ENCODE data around the gene MYL5. TPM values are rescaled to one million over a fixed set of nuclear protein-coding genes. Genes with fewer than 3 reads are reported as not detected.
"Not testable (repeated sequence)": the region's sequence is repeated elsewhere in the genome, so short reads cannot be mapped to it uniquely, and the experiment has no call there.

Gene MYL5
- polyA plus RNA-seq, 2 of the 4 experiments (the other 2 are of a cell fraction) = 8.0 to 8.3 TPM

- no peak for FAIRE-seq
Measured at GRCh38 chr4:633976-634598, 40.3 kb upstream of the MYL5 start.

GRCh38 chr4:634599-634985, 39.8 kb upstream of the MYL5 start:
- H3K27ac ChIP-seq = no peak overlapping the region
- ATAC-seq (no peak), FAIRE-seq (no peak), DNase-seq (ENCODE audit: low read depth in 1 of 2, low spot score in 1 of 2) (no peak)
- ChIA-PET CTCF (no interaction called here), POLR2A (no interaction called here)
- no peaks in the 10 kb centered on the region for H3K4me1 ChIP-seq
- TF ChIP-seq TP53 (CRISPR knock-in tag; IDR thresholded peaks at IDR 0.05) (no peak), EHF (CRISPR knock-in tag; IDR thresholded peaks at IDR 0.05) (no peak), KDM5A (IDR thresholded peaks at IDR 0.05) (no peak), NR3C1 (IDR thresholded peaks at IDR 0.05) (no peak), HEYL (CRISPR knock-in tag; IDR thresholded peaks at IDR 0.05) (no peak), BHLHE40 (IDR thresholded peaks at IDR 0.05; ENCODE audit: low read depth, low read length) (no peak), FOXS1 (CRISPR knock-in tag; IDR thresholded peaks at IDR 0.05) (no peak), ZNF302 (CRISPR knock-in tag; IDR thresholded peaks at IDR 0.05) (no peak), REST (IDR thresholded peaks at IDR 0.05) (no peak), ATOH8 (CRISPR knock-in tag; IDR thresholded peaks at IDR 0.05; ENCODE audit: low read depth) (no peak), ZFP36 (IDR thresholded peaks at IDR 0.05; ENCODE audit: borderline replicate concordance, partially characterized antibody) (no peak), HOXB13 (CRISPR knock-in tag; IDR thresholded peaks at IDR 0.05; ENCODE audit: low read depth) (no peak), CHD2 (IDR thresholded peaks at IDR 0.05; ENCODE audit: low read length, partially characterized antibody) (no peak), MAX (IDR thresholded peaks at IDR 0.05) (no peak), TFCP2L1 (CRISPR knock-in tag; IDR thresholded peaks at IDR 0.05) (no peak), HOXB5 (CRISPR knock-in tag; IDR thresholded peaks at IDR 0.05) (no peak), CHD4 (IDR thresholded peaks at IDR 0.05; ENCODE audit: borderline replicate concordance) (no peak), RNF2 (IDR thresholded peaks at IDR 0.05; ENCODE audit: borderline replicate concordance, low read depth) (no peak)
- 55% methylated on average over 5 of the region's 23 CpGs for WGBS (ENCODE audit: missing lambda C conversion rate)
- H3K4me2 ChIP-seq = no peak overlapping the region
- H3K4me3 ChIP-seq = no peak overlapping the region
- no peaks in the 10 kb centered on the region for H3K9me3 ChIP-seq

More at GRCh38 chr4:633976-634598, 40.3 kb upstream of the MYL5 start:
- DNase-seq (ENCODE audit: low read depth in 1 of 2, low spot score in 1 of 2) = no peak
- ATAC-seq = no peak; a peak in 1 of 6 replicates
- Histone ChIP-seq H3K4me2 (no peak overlapping the region), H3K9me3 (no peaks in the 10 kb centered on the region), H3K4me1 (no peaks in the 10 kb centered on the region), H3K4me3 (no peak overlapping the region), H3K27ac (no peak overlapping the region)
- ChIA-PET CTCF (no interaction called here), POLR2A (no interaction called here)
- TF ChIP-seq NFE2L2 (conservative IDR thresholded peaks at IDR 0.05; ENCODE audit: low read length) (no peak), MYC (IDR thresholded peaks at IDR 0.05; ENCODE audit: borderline replicate concordance, low read length) (no peak), JUN (IDR thresholded peaks at IDR 0.05) (no peak), EHMT2 (IDR thresholded peaks at IDR 0.05; ENCODE audit: low read depth) (no peak), BCL3 (IDR thresholded peaks at IDR 0.05) (no peak), MAFK (IDR thresholded peaks at IDR 0.05; ENCODE audit: partially characterized antibody) (no peak), FOSB (CRISPR knock-in tag; IDR thresholded peaks at IDR 0.05) (no peak), NPAS2 (CRISPR knock-in tag; IDR thresholded peaks at IDR 0.05; ENCODE audit: borderline replicate concordance) (no peak), HMGXB4 (CRISPR knock-in tag; IDR thresholded peaks at IDR 0.05; ENCODE audit: borderline replicate concordance) (no peak), CHD2 (IDR thresholded peaks at IDR 0.05; ENCODE audit: low read length, partially characterized antibody) (no peak)
- 33% methylated on average over 3 of the region's 15 CpGs for WGBS (ENCODE audit: missing lambda C conversion rate)

- CTCF ChIA-PET, FAIRE-seq: not testable (repeated sequence)
Measured at GRCh38 chr4:635066-635835, 39.1 kb upstream of the MYL5 start.

More at GRCh38 chr4:635066-635835, 39.1 kb upstream of the MYL5 start:
- H3K4me2 ChIP-seq; ATAC-seq; H3K27ac ChIP-seq; H3K9me3 ChIP-seq; DNase-seq (ENCODE audit: low read depth in 1 of 2, low spot score in 1 of 2); H3K4me1 ChIP-seq; POLR2A ChIA-PET; H3K4me3 ChIP-seq: not testable (repeated sequence)
- WGBS (ENCODE audit: missing lambda C conversion rate) = 54% methylated on average over 23 of the region's 46 CpGs
